Right atrium auricular region (tissue), 2 donors: ENCODE results near the gene CNTROB. TPM values are rescaled to one million over a fixed set of nuclear protein-coding genes. Genes with fewer than 3 reads are reported as not detected.
A peak's percentile ranks its signal among the peaks of the same experiment; 100 is the strongest.

Experiments used
- DNase-seq: peaks from one replicate; pipeline ENCODE4 v3.0.0-alpha.2; 2019; ENCODE audit warnings: low spot score
- H3K27ac ChIP-seq, 2 donors: fragments of 200-600 bp; sonication (generic); 1 replicate in 1 of 2; 2 replicates in 1 of 2; pipeline ENCODE4 v1.5.1; 2016 to 2019
- H3K27me3 ChIP-seq, 2 donors: fragments of 200-600 bp; sonication (generic); one replicate each; pipeline versions ENCODE4 v1.5.1 to v1.6.0; 2017 to 2019
- H3K36me3 ChIP-seq: fragments of 200-600 bp; sonication (generic); one replicate; pipeline ENCODE4 v1.5.1; 2016
- H3K4me1 ChIP-seq, 2 donors: fragments of 200-600 bp; sonication (generic); one replicate each; pipeline versions ENCODE4 v1.5.1 to v1.6.0; 2017 to 2019
- H3K4me3 ChIP-seq, 2 donors: fragments of 200-600 bp; sonication (generic); 1 replicate in 1 of 2; 2 replicates in 1 of 2; pipeline ENCODE4 v1.5.1; 2017 to 2019; ENCODE audit warnings: mild to moderate bottlenecking in 1 of 2, moderate library complexity in 1 of 2
- H3K9me3 ChIP-seq, 2 donors: fragments of 200-600 bp; sonication (generic); one replicate each; pipeline ENCODE4 v1.5.1; 2019
- total RNA-seq, 2 donors: library from RNA; depleted of rRNA; stranded (reverse); fragments of >200 nt; gene quantifications; one replicate each; pipeline ENCODE4 v1.1.0, GENCODE V29; 2016
- TF ChIP-seq, protein P1 (sequence below), 2 donors: fragments of 200-600 bp; sonication (generic); IDR thresholded peaks; one replicate each; pipeline ENCODE4 v1.5.1; 2019; ENCODE audit warnings: antibody characterized with exemption in 2 of 2

The CNTROB gene
- total RNA-seq, 2 donors from 2014 or later, result 4.6 to 8.3 TPM

DNA sequence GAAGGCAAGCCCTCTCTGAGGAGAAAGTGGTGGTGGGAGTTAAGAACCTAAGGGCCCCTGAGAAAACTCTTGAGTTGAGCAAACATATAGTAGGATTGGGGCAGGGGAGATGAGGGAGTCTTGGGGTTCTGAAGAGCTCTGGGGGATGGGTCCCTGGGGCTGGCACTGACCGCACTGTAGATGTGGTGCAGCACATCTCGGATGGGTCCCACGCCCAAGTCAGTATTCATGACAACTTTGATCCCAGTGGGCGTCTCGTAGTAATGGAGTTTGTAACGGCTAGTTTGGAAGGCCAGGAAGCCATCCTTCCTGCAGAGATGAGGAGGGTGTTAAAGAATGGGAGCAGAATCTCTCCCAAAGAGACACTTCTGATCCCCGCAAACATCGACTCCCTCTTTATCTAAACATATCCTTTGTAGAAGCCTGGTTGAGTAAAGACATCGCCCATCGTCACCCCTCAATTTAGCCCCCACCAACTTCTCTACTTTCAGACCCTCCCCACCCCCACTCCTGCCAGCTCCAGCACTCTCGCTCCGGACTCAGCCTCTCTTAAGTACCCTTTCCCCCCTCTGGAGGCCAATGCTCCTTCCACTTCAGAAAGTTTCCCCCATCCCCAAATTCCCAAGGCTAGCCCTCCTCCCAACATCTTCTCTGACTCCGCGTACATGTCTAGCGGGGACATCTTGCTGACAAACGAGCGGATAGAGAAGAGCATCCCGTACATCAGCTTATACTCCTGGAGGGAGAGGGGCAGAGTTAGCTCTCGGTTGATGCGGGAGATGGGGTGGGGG lies 970 bp upstream of the CNTROB start:
- H3K36me3 ChIP-seq, result no peaks in the 10 kb centered on the region
- peak overlapping the region; percentile 77 to 79 for H3K27ac ChIP-seq
- H3K9me3 ChIP-seq, result no peaks in the 10 kb centered on the region
- H3K4me3 ChIP-seq, result peak overlapping the region; percentile 55 to 81
- TF ChIP-seq, protein P1, sequence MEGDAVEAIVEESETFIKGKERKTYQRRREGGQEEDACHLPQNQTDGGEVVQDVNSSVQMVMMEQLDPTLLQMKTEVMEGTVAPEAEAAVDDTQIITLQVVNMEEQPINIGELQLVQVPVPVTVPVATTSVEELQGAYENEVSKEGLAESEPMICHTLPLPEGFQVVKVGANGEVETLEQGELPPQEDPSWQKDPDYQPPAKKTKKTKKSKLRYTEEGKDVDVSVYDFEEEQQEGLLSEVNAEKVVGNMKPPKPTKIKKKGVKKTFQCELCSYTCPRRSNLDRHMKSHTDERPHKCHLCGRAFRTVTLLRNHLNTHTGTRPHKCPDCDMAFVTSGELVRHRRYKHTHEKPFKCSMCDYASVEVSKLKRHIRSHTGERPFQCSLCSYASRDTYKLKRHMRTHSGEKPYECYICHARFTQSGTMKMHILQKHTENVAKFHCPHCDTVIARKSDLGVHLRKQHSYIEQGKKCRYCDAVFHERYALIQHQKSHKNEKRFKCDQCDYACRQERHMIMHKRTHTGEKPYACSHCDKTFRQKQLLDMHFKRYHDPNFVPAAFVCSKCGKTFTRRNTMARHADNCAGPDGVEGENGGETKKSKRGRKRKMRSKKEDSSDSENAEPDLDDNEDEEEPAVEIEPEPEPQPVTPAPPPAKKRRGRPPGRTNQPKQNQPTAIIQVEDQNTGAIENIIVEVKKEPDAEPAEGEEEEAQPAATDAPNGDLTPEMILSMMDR (IDR thresholded peaks at IDR 0.05), result no peak
- H3K4me1 ChIP-seq, result peaks cover 0 to 38% of the 10 kb centered on the region in 2 donors
- no peaks in the 10 kb centered on the region for H3K27me3 ChIP-seq
- no peak for DNase-seq

DNA sequence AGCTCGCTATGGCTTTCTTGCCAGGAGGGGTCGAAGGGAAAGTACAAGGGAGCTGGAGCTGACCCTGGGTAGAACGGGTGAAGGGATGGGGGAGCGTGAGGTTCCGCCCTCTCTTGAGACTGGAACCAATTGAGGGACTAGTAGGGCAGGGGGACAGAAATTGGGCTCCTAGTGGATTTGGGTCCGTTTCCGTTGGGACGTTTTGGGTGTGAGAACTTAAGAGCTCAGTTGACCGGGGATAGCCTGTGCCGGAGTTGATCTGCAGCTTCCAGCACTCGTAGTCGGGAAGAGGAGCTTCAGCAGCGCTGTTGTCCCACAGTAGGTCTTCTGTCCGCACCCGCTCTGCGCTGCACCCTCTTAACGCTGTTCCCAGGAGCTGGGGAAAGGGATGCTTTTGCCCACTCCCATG lies 481 bp downstream of the CNTROB start:
- peak; percentile 64 for DNase-seq
- H3K27me3 ChIP-seq, result no peaks in the 10 kb centered on the region
- H3K9me3 ChIP-seq, result no peaks in the 10 kb centered on the region
- TF ChIP-seq, protein P1 (IDR thresholded peaks at IDR 0.05), result no peak
- peak overlapping the region; percentile 55 to 81 for H3K4me3 ChIP-seq
- peaks cover 0 to 38% of the 10 kb centered on the region in 2 donors for H3K4me1 ChIP-seq
- H3K27ac ChIP-seq, result peak overlapping the region; percentile 77 to 79
- H3K36me3 ChIP-seq, result peaks cover 9% of the 10 kb centered on the region

DNA sequence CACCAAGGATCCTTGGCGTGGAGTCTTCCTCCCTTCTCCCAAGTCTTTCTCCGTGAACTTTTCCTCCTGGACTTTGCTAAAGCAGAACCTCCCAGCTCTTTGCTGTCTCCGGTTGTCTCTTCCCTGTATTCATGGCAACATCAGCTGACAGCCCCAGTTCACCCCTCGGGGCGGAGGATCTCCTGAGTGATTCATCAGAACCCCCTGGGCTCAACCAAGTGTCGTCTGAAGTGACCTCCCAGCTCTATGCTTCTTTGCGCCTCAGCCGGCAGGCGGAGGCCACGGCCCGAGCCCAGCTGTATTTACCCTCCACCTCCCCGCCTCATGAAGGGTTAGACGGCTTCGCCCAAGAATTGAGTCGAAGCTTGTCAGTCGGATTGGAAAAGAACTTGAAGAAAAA lies 943 bp downstream of the CNTROB start:
- peak; percentile 67 for DNase-seq
- no peaks in the 10 kb centered on the region for H3K27me3 ChIP-seq
- TF ChIP-seq, protein P1 (IDR thresholded peaks at IDR 0.05), result no peak
- peak overlapping the region in 1 of 2 donors; percentile 77 for H3K27ac ChIP-seq
- H3K4me1 ChIP-seq, result peaks cover 0 to 38% of the 10 kb centered on the region in 2 donors
- H3K4me3 ChIP-seq, result peak overlapping the region; percentile 55 to 81
- H3K9me3 ChIP-seq, result no peaks in the 10 kb centered on the region
- H3K36me3 ChIP-seq, result peaks cover 10% of the 10 kb centered on the region

DNA sequence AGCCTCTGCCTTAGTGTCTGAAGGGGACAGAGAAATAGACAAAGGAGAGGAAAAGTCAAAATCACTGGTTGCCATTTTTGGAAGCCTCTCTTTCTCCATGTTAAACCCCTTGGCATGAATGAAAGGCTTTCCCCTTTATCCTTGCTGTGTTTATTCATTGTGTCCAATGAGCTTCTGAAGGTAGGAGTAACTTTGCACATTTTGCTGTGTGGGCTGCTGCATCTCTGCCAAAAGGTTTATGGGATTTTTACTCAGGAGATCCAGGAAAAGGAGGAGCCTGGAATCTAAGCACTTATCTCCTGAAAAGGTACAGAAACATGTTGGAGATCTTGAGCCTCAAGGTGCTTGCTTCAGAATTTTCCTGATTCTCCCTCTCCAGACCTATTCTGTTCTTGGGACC lies 3.9 kb downstream of the CNTROB start:
- H3K4me3 ChIP-seq, result no peak overlapping the region
- no peaks in the 10 kb centered on the region for H3K27me3 ChIP-seq
- H3K9me3 ChIP-seq, result no peaks in the 10 kb centered on the region
- no peak for DNase-seq
- H3K36me3 ChIP-seq, result peaks cover 28% of the 10 kb centered on the region
- H3K27ac ChIP-seq, result no peak overlapping the region
- TF ChIP-seq, protein P1 (IDR thresholded peaks at IDR 0.05), result no peak
- peaks cover 0 to 25% of the 10 kb centered on the region in 2 donors for H3K4me1 ChIP-seq

DNA sequence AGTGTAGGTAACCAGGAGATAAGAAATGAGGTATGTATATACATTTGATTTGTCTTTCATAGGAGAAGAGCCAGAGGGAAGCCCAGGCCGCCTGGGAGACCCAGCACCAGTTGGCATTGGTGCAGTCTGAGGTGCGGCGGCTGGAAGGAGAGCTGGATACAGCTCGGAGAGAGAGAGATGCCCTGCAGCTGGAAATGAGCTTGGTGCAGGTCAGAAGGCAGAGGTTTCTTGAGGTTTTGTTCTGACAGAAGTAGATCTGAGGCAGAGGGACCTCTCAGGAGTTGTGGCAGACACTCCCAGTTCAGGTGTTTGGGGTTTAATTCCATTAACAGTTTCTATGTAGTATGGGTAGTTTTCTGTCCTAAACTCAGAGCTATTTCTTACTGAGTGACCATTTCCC lies 8.0 kb downstream of the CNTROB start:
- Histone ChIP-seq H3K4me1 (no peaks in the 10 kb centered on the region), H3K9me3 (no peaks in the 10 kb centered on the region), H3K27me3 (no peaks in the 10 kb centered on the region), H3K36me3 (peaks cover 64% of the 10 kb centered on the region), H3K27ac (no peak overlapping the region), H3K4me3 (no peak overlapping the region)
- TF ChIP-seq, protein P1 (IDR thresholded peaks at IDR 0.05), result no peak
- no peak for DNase-seq
